ENCODE data around the gene LDAH.

- TF ChIP-seq CTCF (IDR thresholded peaks at IDR 0.05) (no peak), EZH2 (IDR thresholded peaks at IDR 0.05; ENCODE audit: borderline replicate concordance, insufficient read depth, low read depth, low read length, poor library complexity, severe bottlenecking) (no peak)
Observed at GRCh38 chr2:20717641-20718040, 105.3 kb downstream of the LDAH start.
